Effector memory CD8-positive, alpha-beta T cell (primary cell): ENCODE results near the gene TBX10.
A peak's percentile ranks its signal among the peaks of the same experiment; 100 is the strongest.

Experiments used
- ATAC-seq: fragments of 150-1000 bp; cut with Tn5 transposase; replicated peaks from 2 replicates; pipeline ENCODE4 v1.10.0; 2021; ENCODE audit warnings: mild to moderate bottlenecking, moderate library complexity
- DNase-seq, 3 experiments: peaks; one replicate each; pipeline ENCODE4 v3.0.0; 2021
- H3K27ac Mint-ChIP-seq, 2 donors: one replicate each; pipeline ENCODE4 v1.8.0; 2022; ENCODE audit warnings: mild to moderate bottlenecking in 2 of 2, mixed read lengths in 2 of 2, moderate library complexity in 2 of 2
- H3K27me3 Mint-ChIP-seq, 2 donors: one replicate each; pipeline ENCODE4 v1.8.0; 2022; ENCODE audit warnings: mixed read lengths in 2 of 2
- H3K36me3 Mint-ChIP-seq: one replicate; pipeline ENCODE4 v1.8.0; 2022; ENCODE audit warnings: mild to moderate bottlenecking, moderate library complexity, mixed read lengths; ENCODE audit not compliant: insufficient read depth
- H3K4me1 Mint-ChIP-seq, 2 donors: one replicate each; pipeline ENCODE4 v1.8.0; 2022; ENCODE audit warnings: low read depth in 2 of 2, mixed read lengths in 2 of 2
- H3K4me3 Mint-ChIP-seq, 2 donors: one replicate each; pipeline ENCODE4 v1.8.0; 2022; ENCODE audit warnings: mild to moderate bottlenecking in 2 of 2, mixed read lengths in 2 of 2, moderate library complexity in 2 of 2
- H3K9me3 Mint-ChIP-seq, 2 donors: one replicate each; pipeline ENCODE4 v1.8.0; 2022; ENCODE audit warnings: mixed read lengths in 2 of 2

TBX10 gene

DNA sequence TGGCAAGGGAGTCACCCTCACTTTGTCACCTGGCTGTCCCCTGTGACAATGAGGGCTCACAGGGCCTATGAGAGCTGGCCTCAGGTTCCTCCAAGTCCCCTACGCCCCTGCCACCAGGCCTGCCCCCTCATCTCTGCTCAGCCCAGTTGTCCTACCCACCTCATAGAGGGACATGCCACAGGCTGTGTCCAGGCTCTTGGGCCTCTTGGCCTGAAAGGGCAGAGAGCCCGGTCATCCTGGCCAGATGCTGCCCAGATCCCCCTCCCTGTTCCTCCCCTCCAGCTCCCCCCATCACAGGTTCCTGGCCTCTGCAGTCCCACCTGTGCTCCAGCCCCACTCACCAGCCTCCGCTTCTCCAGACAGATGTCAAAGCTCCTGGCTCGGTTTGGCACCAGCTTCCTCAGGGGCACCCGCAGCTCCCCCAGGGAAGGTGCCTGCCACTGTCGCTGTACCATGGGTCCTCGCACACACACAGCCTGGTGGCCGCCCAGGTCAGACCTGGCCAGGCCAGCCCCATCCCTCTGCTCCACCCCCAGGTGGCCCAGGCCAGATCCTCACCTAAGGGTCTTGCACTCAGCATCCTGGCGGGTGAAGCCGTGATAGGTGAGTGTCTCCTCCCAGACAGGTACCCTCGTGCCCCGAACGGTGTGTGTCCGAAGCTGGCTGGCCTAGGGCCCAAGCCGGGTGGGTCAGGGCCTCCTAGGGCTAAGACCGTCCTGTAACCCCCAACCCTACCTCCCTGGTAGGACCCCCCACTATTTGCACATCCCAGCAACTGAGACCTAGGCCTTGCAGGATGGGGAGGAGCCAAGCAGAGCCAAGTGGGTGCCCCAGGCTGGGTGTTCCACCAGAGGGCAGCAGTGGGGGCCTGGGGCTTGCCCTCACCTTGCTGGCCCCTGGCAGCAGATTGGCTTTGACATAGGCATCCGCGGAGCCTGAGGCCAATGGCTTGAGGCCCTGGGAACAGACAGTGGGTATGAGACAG, 24.5 kb downstream of the TBX10 start:
- no peak for ATAC-seq
- H3K36me3 Mint-ChIP-seq, result peaks cover 27% of the 10 kb centered on the region
- peak overlapping the region; percentile 81 to 85 for H3K4me3 Mint-ChIP-seq
- DNase-seq, result peak in 2 of 3 experiments; percentile 49 to 54
- no peaks in the 10 kb centered on the region for H3K27me3 Mint-ChIP-seq
- H3K4me1 Mint-ChIP-seq, result peaks cover 25 to 30% of the 10 kb centered on the region in 2 donors
- peak overlapping the region; percentile 99 for H3K27ac Mint-ChIP-seq
- no peaks in the 10 kb centered on the region for H3K9me3 Mint-ChIP-seq

DNA sequence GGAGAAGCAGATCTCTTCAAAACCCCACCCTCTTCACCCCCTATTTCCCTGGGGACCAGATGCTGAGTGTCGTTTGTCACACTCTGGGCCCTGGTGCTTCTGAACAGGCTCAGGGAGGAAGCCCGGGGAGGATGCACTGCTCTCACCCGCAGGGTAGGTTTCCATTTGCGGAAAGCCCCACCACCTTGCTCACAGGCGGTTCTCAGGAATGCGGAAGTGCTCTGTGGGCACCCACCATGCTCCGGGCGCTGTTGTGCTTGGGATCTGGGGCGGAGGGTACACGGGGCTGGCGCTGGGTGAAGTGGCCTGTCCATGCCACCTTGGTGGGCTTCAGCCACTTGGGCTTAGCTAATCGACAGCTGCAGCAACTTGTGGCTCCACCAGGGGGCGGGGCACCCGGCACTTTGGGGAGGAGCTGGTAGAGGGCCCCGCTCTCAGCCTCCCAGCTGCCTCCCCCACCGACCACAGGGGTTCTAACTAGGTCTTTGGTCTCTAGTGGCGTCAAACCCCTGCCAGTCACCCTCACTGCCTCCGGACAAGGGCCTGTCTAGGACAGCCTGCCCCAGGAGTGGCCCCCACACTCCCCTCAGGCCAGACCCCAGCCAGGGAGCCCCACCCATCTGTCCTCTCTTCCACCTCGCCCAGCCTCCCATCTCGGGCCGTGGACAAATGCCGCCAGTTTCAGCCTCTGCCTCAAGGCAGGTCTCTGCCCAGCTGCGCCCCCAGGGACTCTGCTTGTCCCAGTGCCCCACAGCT, 25.4 kb downstream of the TBX10 start:
- no peaks in the 10 kb centered on the region for H3K9me3 Mint-ChIP-seq
- peaks cover 36% of the 10 kb centered on the region for H3K36me3 Mint-ChIP-seq
- peak overlapping the region; percentile 81 to 85 for H3K4me3 Mint-ChIP-seq
- H3K27me3 Mint-ChIP-seq, result no peaks in the 10 kb centered on the region
- DNase-seq (peak; percentile 83 to 85 (median 84)), ATAC-seq (peak; percentile 94)
- H3K27ac Mint-ChIP-seq, result peak overlapping the region; percentile 99
- H3K4me1 Mint-ChIP-seq, result peaks cover 25 to 30% of the 10 kb centered on the region in 2 donors

DNA sequence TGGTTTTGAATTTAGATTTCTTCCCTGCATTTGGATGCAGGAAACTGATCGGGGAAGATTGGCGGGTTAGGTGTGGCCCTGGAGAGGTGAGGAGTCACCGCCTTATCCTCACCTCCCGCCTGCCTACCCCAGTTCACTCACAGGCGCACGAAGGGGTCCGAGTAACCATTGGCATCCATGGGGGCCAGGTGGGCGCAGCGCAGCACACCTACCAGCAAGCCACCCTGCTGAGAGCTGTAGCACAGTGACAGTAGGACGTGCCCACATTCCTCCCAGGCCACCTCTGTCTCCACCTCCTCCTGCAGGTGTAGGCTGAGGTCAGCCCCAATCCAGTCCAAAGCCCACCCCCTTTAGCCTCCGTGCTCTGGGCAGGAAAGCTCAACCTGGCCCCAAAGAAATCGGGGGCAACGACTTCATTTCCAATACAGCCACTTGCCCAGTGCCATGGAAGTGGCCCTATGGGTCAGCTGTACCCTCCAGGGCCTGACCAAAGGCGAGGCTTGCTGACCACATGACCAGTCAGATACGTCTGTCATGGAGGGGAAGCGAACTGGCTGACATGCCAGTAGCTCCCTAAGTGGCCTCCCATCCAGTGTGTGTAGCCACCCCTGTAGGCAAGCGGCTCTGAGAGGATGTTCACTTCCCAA, 26.1 kb downstream of the TBX10 start:
- Mint-ChIP-seq H3K4me1 (peaks cover 25 to 30% of the 10 kb centered on the region in 2 donors), H3K9me3 (no peaks in the 10 kb centered on the region), H3K4me3 (peak overlapping the region; percentile 81 to 85), H3K36me3 (peaks cover 42% of the 10 kb centered on the region), H3K27ac (peak overlapping the region; percentile 99), H3K27me3 (no peaks in the 10 kb centered on the region)
- no peak for DNase-seq
- no peak for ATAC-seq

DNA sequence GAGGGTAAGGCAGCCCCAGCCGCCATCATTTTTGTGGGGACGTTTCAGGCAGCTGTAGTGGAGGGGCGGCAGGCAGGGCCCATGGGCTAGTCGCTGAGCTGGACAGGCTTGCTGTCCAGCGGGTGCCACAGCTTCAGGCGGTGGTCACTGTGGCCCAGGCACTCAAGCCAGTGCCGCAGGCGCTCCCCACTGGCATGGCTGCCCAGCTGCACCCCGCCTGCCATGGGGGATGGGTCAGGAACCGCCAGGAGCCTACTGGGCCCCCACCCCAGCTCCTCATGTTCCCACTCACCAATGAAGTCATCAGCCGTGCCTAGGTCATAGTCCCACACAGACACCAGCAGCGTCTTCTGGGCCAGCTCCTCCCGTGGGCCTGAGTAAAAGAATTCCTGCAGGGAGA, 26.8 kb downstream of the TBX10 start:
- Mint-ChIP-seq H3K27me3 (no peaks in the 10 kb centered on the region), H3K4me1 (peaks cover 27 to 30% of the 10 kb centered on the region in 2 donors), H3K27ac (peak overlapping the region; percentile 99), H3K4me3 (peak overlapping the region in 1 of 2 donors; percentile 17), H3K9me3 (no peaks in the 10 kb centered on the region), H3K36me3 (peaks cover 47% of the 10 kb centered on the region)
- DNase-seq (no peak), ATAC-seq (no peak)

DNA sequence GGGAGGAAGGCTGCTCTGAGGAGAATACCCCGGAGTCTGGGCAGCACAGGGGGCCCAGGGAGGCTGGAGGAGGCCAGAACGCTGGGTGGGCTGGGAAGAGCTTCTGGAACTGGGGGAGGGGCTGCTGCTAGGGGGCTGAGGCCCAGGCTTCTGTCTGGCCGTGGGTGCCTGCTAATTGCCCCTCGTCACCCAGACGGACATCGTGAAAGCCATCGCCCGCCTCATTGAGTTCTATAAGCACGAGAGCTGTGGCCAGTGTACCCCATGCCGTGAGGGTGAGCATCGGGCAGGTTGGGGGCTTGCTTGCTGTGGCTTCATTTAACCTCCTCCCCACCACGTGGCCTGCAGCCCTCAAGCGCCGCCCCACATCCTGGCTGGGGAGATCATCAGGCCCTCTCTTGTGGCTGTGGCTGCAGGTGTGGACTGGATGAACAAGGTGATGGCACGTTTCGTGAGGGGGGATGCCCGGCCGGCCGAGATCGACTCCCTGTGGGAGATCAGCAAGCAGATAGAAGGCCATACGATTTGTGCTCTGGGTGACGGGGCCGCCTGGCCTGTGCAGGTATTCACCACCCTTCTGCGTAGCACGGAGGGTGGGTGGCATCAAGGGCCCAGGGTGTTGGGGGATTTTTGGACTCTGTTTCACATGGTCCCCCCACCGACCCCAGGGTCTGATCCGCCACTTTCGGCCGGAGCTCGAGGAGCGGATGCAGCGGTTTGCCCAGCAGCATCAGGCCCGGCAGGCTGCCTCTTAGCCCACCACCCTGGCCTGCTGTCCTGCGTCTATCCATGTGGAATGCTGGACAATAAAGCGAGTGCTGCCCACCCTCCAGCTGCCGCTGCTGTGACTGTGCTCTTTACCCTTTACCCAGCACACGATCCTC, 27.6 kb downstream of the TBX10 start:
- DNase-seq (no peak), ATAC-seq (no peak)
- H3K4me3 Mint-ChIP-seq, result peak overlapping the region in 1 of 2 donors; percentile 17
- peaks cover 47% of the 10 kb centered on the region for H3K36me3 Mint-ChIP-seq
- H3K9me3 Mint-ChIP-seq, result no peaks in the 10 kb centered on the region
- H3K4me1 Mint-ChIP-seq, result peaks cover 33% of the 10 kb centered on the region in 2 donors
- H3K27me3 Mint-ChIP-seq, result no peaks in the 10 kb centered on the region
- peak overlapping the region; percentile 55 to 99 for H3K27ac Mint-ChIP-seq

DNA sequence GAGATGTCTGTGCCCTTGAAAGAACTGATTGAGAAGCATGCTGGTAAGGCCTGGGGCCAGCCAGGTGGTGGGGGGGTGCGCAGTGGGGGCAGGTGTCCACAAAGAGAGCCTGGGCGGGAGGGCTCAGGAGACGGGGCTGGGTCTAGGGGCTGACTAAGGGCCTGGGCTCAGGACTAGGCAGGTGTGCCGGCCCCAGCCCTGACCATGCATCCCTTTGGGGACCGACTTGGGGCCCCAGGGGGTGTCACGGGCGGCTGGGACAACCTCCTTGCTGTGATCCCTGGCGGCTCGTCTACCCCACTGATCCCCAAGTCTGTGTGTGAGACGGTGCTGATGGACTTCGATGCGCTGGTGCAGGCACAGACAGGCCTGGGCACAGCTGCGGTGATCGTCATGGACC, 28.4 kb downstream of the TBX10 start:
- Mint-ChIP-seq H3K27ac (peak overlapping the region in 1 of 2 donors; percentile 55), H3K27me3 (no peaks in the 10 kb centered on the region), H3K36me3 (peaks cover 50% of the 10 kb centered on the region), H3K9me3 (no peaks in the 10 kb centered on the region), H3K4me1 (peaks cover 33% of the 10 kb centered on the region in 2 donors), H3K4me3 (no peak overlapping the region)
- ATAC-seq (no peak), DNase-seq (no peak)

DNA sequence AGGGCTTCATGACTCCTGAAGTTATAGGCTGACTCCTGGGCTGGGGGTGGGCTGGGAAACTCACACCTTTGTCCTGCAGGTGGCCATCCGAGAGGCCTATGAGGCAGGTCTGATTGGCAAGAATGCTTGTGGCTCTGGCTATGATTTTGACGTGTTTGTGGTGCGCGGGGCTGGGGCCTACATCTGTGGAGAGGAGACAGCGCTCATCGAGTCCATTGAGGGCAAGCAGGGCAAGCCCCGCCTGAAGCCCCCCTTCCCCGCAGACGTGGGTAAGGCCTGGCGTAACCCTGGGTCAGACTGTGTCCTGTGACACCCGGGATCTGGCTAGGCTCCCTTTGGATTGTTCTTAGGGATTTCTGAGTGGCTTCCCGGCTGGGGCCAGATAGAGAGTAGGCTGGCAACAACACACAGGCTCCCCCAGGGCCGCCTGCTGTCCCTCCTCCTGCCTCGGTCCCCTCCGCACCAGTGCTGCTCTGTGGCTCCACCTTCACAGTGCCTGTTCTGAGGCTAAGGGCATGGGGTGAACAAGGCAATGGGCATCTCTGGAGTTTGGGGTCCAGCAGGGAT, 29.2 kb downstream of the TBX10 start:
- H3K4me1 Mint-ChIP-seq, result peaks cover 32% of the 10 kb centered on the region in 2 donors
- DNase-seq (no peak), ATAC-seq (no peak)
- H3K9me3 Mint-ChIP-seq, result no peaks in the 10 kb centered on the region
- no peak overlapping the region for H3K4me3 Mint-ChIP-seq
- no peaks in the 10 kb centered on the region for H3K27me3 Mint-ChIP-seq
- peak overlapping the region in 1 of 2 donors; percentile 41 for H3K27ac Mint-ChIP-seq
- peaks cover 49% of the 10 kb centered on the region for H3K36me3 Mint-ChIP-seq

DNA sequence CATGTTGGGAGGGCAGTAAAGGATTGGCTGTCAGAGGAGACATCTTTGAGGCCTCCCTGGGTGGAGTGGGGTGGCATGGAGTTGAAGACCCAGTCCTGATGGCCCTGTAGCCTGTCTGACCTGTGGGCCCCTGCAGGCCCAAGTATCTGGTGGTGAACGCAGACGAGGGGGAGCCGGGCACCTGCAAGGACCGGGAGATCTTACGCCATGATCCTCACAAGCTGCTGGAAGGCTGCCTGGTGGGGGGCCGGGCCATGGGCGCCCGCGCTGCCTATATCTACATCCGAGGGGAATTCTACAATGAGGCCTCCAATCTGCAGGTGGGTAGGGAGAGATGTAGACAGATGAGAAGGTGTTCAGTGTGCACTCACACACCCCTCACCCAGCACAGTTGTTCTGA, 30.2 kb downstream of the TBX10 start:
- Mint-ChIP-seq H3K27me3 (no peaks in the 10 kb centered on the region), H3K27ac (peak overlapping the region in 1 of 2 donors; percentile 88), H3K4me1 (peaks cover 24 to 26% of the 10 kb centered on the region in 2 donors), H3K4me3 (no peak overlapping the region), H3K9me3 (no peaks in the 10 kb centered on the region), H3K36me3 (peaks cover 47% of the 10 kb centered on the region)
- DNase-seq (no peak), ATAC-seq (no peak)

DNA sequence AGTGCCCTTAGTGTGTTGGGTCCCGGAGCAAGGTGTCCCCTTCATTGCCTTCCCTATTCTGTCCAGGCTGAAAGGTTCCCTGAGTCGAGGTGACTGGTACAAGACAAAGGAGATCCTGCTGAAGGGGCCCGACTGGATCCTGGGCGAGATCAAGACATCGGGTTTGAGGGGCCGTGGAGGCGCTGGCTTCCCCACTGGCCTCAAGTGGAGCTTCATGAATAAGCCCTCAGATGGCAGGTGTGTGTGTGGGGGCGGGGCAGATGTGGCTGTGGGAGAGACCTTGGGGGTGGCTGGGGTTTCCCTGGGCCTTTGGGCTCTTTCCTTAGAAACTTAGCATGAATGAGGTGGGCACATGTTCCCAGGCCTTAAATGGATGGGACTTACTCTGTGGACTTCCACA, 31.1 kb downstream of the TBX10 start:
- ATAC-seq (no peak), DNase-seq (no peak)
- no peaks in the 10 kb centered on the region for H3K27me3 Mint-ChIP-seq
- H3K27ac Mint-ChIP-seq, result peak overlapping the region in 1 of 2 donors; percentile 88
- H3K36me3 Mint-ChIP-seq, result peaks cover 39% of the 10 kb centered on the region
- peaks cover 17 to 18% of the 10 kb centered on the region in 2 donors for H3K4me1 Mint-ChIP-seq
- H3K4me3 Mint-ChIP-seq, result peak overlapping the region; percentile 21 to 78
- no peaks in the 10 kb centered on the region for H3K9me3 Mint-ChIP-seq

DNA sequence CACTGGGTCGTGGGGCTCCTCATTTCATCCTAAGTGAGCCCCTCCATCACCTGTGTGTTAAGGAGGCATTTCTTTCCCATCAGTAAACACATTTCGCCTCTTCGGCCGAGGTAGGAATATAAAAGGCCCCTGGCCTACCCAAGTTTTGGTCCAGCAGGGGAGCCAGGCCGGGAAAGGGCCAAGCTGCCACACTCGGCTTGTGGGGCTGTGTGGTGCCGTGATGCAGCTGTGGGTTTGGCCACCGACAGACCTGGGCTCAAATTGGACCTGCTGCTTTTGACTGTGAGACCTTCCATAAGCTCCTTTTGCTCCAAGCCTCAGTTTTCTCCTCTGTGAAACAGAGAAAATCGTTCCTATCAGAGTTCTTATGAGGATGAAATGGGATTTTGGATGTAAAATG, 32.1 kb downstream of the TBX10 start:
- H3K9me3 Mint-ChIP-seq, result no peaks in the 10 kb centered on the region
- peak overlapping the region; percentile 88 to 90 for H3K27ac Mint-ChIP-seq
- peaks cover 7% of the 10 kb centered on the region in 2 donors for H3K27me3 Mint-ChIP-seq
- ATAC-seq (no peak), DNase-seq (no peak)
- peak overlapping the region; percentile 78 to 84 for H3K4me3 Mint-ChIP-seq
- H3K36me3 Mint-ChIP-seq, result peaks cover 29% of the 10 kb centered on the region
- peaks cover 13 to 16% of the 10 kb centered on the region in 2 donors for H3K4me1 Mint-ChIP-seq

DNA sequence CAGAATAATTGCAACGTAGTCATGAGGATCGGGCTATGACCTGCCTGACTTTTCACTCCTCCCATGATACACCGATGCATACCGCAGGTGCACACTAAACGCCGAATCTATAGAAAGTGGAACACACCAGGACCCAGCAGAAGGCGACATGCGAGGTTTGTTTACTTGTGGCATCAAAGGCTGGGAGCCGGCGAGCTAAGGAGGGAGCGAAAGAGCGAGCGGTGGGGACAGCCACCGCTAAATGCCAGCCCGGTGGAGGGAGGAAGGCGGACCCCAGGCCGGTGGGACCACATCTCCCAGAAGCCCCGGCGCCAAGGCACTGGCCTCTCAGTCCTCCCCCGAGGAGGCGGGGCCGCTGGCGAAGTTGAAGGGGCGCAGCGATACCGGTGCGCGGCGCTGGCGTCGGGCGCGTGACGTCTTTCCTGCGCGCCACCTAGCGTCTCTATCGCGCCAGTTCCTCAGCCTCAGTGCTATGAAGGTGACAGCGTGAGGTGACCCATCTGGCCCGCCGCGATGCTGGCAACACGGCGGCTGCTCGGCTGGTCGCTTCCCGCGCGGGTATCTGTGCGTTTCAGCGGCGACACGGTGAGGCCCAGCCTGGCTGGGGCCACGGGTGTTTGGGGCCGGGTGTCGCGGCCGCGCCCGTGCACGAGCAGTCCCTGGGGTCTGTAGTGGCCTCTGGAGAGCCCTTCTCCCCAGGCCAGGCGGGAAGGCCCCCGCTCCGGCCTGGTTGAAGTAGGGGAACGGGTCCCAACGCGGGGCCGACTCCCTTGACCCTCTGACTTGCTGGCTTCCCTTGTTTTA, 32.9 kb downstream of the TBX10 start, which contains the start of gene NDUFV1:
Gene NDUFV1 (plus strand): TSS at position 445 of the 804 bp plus-strand sequence. CDS start 69 bp downstream, at position 514.
- DNase-seq, result peak; percentile 94 to 96 (median 96)
- Mint-ChIP-seq H3K4me1 (peaks cover 11 to 16% of the 10 kb centered on the region in 2 donors), H3K27ac (peak within 1 kb of the TSS; percentile 88 to 90), H3K27me3 (peaks cover 7 to 8% of the 10 kb centered on the region in 2 donors), H3K36me3 (peaks cover 26% of the 10 kb centered on the region), H3K4me3 (peak within 1 kb of the TSS; percentile 78 to 84), H3K9me3 (no peaks in the 10 kb centered on the region)
- peak; percentile 98 for ATAC-seq
